Glutamatergic neuron (in vitro differentiated cells): ENCODE data around the gene AMH. TPM values are rescaled to one million over a fixed set of nuclear protein-coding genes. Genes with fewer than 3 reads are reported as not detected.
A peak's percentile ranks its signal among the peaks of the same experiment; 100 is the strongest.

Source experiments
- DNase-seq: peaks from one replicate; pipeline ENCODE4 v3.0.0; 2022
- H3K27ac Mint-ChIP-seq: one replicate; pipeline ENCODE4 v1.8.0; 2020; ENCODE audit warnings: mild to moderate bottlenecking, mixed read lengths, inconsistent platforms; ENCODE audit not compliant: unreplicated experiment
- H3K27me3 Mint-ChIP-seq: one replicate; pipeline ENCODE4 v1.8.0; 2020; ENCODE audit warnings: mild to moderate bottlenecking, moderate library complexity, mixed read lengths, inconsistent platforms; ENCODE audit not compliant: unreplicated experiment
- H3K36me3 Mint-ChIP-seq: one replicate; pipeline ENCODE4 v1.8.0; 2020; ENCODE audit warnings: mild to moderate bottlenecking, mixed read lengths, inconsistent platforms; ENCODE audit not compliant: unreplicated experiment
- H3K4me1 Mint-ChIP-seq: one replicate; pipeline ENCODE4 v1.8.0; 2020; ENCODE audit warnings: mild to moderate bottlenecking, low read depth, mixed read lengths, inconsistent platforms; ENCODE audit not compliant: unreplicated experiment
- H3K4me3 Mint-ChIP-seq: one replicate; pipeline ENCODE4 v1.8.0; 2020; ENCODE audit warnings: mild to moderate bottlenecking, mixed read lengths, inconsistent platforms; ENCODE audit not compliant: unreplicated experiment
- H3K9me3 Mint-ChIP-seq: one replicate; pipeline ENCODE4 v1.8.0; 2020; ENCODE audit warnings: mild to moderate bottlenecking, moderate library complexity, mixed read lengths, inconsistent platforms; ENCODE audit not compliant: unreplicated experiment
- CTCF ChIP-seq: fragments of 200-600 bp; sonication (generic); IDR thresholded peaks from one replicate; pipeline ENCODE4 v1.5.0; 2021; ENCODE audit not compliant: partially characterized antibody, unreplicated experiment
- total RNA-seq: library from RNA; stranded (reverse); fragmentation: NEBNext Ultra II Directional; extraction: Animal tissue kit (Norgen Biotek cat#: 25700); gene quantifications from one replicate; pipeline ENCODE4 v1.2.1, GENCODE V29; 2021; ENCODE audit not compliant: unreplicated experiment

The AMH gene
- total RNA-seq, 1 donor from 2014 or later = 11.0 TPM

DNA sequence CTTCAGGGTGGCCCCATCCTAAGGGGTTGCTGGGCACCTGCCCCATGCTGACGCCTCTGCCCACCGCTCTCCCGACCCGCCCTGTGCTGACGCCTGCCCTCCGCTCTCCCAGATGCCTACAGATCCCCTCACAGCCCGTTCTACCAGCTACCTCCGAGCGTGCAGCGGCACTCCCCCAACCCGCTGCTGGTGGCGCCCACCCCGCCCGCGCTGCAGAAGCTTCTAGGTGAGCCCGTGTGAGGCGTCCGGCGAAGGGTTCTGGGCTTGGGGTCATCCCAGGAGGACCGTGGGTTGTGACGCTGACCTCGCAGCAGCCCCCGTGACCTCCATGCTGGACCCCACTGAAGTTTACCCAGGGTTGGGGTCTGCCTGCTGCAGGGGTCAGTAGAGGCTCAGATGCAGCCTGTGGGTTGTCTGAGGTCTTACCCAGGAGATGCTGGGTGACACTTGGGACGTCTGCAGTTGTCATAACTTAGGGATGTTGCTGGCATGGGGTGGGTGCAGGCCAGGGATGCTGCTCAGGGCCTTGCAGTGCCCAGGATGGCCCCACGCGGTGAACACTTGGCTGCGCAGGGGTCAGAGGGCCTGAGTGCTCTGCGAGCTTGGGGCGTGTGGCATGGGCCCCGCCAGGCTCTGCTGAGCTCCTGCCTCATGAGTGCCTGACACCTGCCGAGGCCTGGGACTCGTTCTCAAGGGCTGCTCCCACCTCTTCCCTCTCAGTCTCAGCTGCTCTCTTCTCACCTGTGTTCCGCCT, 38.0 kb upstream of the AMH start:
- Mint-ChIP-seq H3K9me3 (peaks cover 3% of the 10 kb centered on the region), H3K4me1 (peaks cover 6% of the 10 kb centered on the region), H3K36me3 (peaks cover 4% of the 10 kb centered on the region), H3K27ac (no peak overlapping the region), H3K27me3 (peaks cover 6% of the 10 kb centered on the region), H3K4me3 (no peak overlapping the region)
- no peak for TF ChIP-seq CTCF
- DNase-seq = no peak

DNA sequence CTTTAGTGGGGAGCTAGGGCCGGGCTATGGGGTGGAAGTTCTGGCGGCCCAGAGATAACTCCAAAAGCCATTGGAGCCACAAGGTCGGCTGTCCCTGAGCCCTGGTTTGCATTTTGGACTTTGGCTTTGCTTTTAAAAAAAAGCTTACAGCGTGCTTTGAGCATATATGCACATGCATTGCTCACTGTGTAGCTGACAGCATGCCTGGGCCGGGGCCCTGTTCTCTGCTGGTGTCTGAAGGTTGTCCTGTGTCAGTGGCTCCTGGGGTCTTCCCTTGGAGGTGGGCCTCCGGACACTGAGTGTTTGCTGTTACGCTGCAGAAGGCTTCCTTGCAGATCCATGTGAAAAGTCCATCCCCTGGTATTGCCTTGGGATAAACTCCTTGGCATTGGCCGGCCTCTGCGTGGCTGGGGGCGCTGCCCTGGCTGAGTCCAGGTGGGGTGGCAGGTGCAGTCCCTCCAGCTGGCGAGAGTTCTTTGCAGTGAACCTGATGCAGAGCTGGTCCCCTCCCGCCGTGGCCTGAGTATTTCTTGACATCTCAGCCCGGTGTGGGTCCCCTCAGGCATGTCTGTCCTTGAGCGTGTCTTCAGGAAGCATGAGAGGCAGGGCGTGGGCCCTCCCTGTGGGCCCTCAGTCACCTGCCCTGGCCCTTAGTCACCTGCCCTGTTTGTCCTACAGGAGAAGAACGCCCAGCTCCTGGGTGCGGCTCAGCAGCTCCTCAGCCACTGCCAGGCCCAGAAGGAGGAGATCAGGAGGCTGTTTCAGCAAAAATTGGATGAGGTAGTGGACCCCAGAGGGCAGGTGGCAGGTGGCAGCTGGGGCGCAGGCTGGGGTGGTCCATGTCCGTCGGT, 36.0 kb upstream of the AMH start:
- no peak for DNase-seq
- Mint-ChIP-seq H3K27me3 (peaks cover 6% of the 10 kb centered on the region), H3K4me1 (peaks cover 6% of the 10 kb centered on the region), H3K4me3 (peak overlapping the region; percentile 32), H3K27ac (peak overlapping the region; percentile 18), H3K36me3 (peaks cover 4% of the 10 kb centered on the region), H3K9me3 (peaks cover 4% of the 10 kb centered on the region)
- no peak for TF ChIP-seq CTCF

GRCh38 chr19:2213799-2214198, 35.3 kb upstream of the AMH start:
- Mint-ChIP-seq H3K9me3 (peaks cover 4% of the 10 kb centered on the region), H3K36me3 (peaks cover 4% of the 10 kb centered on the region), H3K4me1 (peaks cover 6% of the 10 kb centered on the region), H3K4me3 (no peak overlapping the region), H3K27me3 (peaks cover 6% of the 10 kb centered on the region), H3K27ac (no peak overlapping the region)
- DNase-seq = no peak
- TF ChIP-seq CTCF = no peak

DNA sequence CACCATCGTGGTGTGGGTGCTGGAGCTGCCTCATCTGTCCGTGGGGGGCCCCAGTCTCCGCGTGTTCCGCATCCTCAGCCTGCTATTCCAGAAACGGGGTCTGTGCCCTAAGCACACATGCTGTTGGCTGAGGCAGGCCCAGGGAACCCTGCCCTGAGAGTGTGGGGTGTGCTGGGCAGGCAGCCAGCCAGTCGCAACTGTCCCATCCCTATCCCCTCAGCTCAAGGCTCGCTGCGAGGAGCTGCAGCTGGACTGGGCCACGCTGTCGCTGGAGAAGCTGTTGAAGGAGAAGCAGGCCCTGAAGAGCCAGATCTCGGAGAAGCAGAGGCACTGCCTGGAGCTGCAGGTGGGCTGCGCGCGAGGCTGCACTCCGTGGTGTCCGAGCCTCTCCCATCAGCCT, 34.9 kb upstream of the AMH start:
- Mint-ChIP-seq H3K27me3 (peaks cover 7% of the 10 kb centered on the region), H3K36me3 (peaks cover 4% of the 10 kb centered on the region), H3K27ac (no peak overlapping the region), H3K4me3 (no peak overlapping the region), H3K9me3 (peaks cover 1% of the 10 kb centered on the region), H3K4me1 (peaks cover 6% of the 10 kb centered on the region)
- no peak for DNase-seq
- no peak for TF ChIP-seq CTCF
